Lung (tissue), 12 donors: Measurements from ENCODE around the gene SSH2. TPM values are rescaled to one million over a fixed set of nuclear protein-coding genes. Genes with fewer than 3 reads are reported as not detected.
A peak's percentile ranks its signal among the peaks of the same experiment; 100 is the strongest.

Experiments used
- ATAC-seq: fragments of 200-7000 bp; cut with Tn5 transposase; one replicate; pipeline ENCODE4 v1.9.1; 2020; ENCODE audit warnings: moderate number of reproducible peaks; ENCODE audit not compliant: insufficient read depth, low FRiP score
- DNase-seq, 3 donors: peaks; one replicate each; pipeline ENCODE4 v3.0.0-alpha.2; 2013 to 2017
- H3K27ac ChIP-seq, 2 donors: one replicate each; pipeline ENCODE4 v1.5.1; 2013; ENCODE audit warnings: mild to moderate bottlenecking in 2 of 2, moderate library complexity in 2 of 2, control low read depth in 1 of 2, inconsistent platforms in 1 of 2, low read depth in 1 of 2, low read length in 1 of 2
- H3K27me3 ChIP-seq, 3 donors: one replicate each; pipeline ENCODE4 v1.5.1; 2013; ENCODE audit warnings: low read length in 2 of 3; ENCODE audit not compliant: control insufficient read depth in 3 of 3, insufficient read depth in 3 of 3
- H3K36me3 ChIP-seq, 4 donors: one replicate each; pipeline ENCODE4 v1.5.1; 2013; ENCODE audit warnings: low read length in 4 of 4, mild to moderate bottlenecking in 1 of 4, moderate library complexity in 1 of 4; ENCODE audit not compliant: control insufficient read depth in 4 of 4, insufficient read depth in 4 of 4
- H3K4me1 ChIP-seq, 5 donors: one replicate each; pipeline ENCODE4 v1.5.1; 2013; ENCODE audit warnings: low read length in 5 of 5, mild to moderate bottlenecking in 2 of 5, moderate library complexity in 1 of 5; ENCODE audit not compliant: control insufficient read depth in 5 of 5, insufficient read depth in 5 of 5
- H3K4me3 ChIP-seq: one replicate; pipeline ENCODE4 v1.5.1; 2013; ENCODE audit warnings: mild to moderate bottlenecking, control low read depth, moderate library complexity
- H3K9ac ChIP-seq, 2 donors: one replicate each; pipeline ENCODE4 v1.5.1; 2013; ENCODE audit warnings: low read length in 2 of 2, control low read depth in 1 of 2; ENCODE audit not compliant: insufficient read depth in 1 of 2
- H3K9me3 ChIP-seq, 4 donors: one replicate each; pipeline ENCODE4 v1.5.1; 2013; ENCODE audit warnings: low read length in 3 of 4, mild to moderate bottlenecking in 1 of 4, moderate library complexity in 1 of 4; ENCODE audit not compliant: control insufficient read depth in 4 of 4, insufficient read depth in 3 of 4
- WGBS, 2 donors: extraction: QIAGEN DNeasy Blood & Tissue Kit; methylation state at CpG; one replicate each; pipeline ENCODE4 v1.1.7; 2013; 5-methylcytosine and 5-hydroxymethylcytosine counted together
- polyA plus RNA-seq, 2 donors: library from polyadenylated mRNA; stranded (reverse); fragments of 200-250 nt; gene quantifications; one replicate each; pipeline ENCODE4 v1.2.1, GENCODE V29; 2013
- total RNA-seq, 2 donors: library from RNA; depleted of rRNA in 1 of 2; stranded (reverse); fragments of >200 nt in 1 of 2; gene quantifications; one replicate each; pipeline ENCODE4 v1.2.1, GENCODE V29; 2014 to 2021
- TF ChIP-seq, protein P1 (sequence below): IDR thresholded peaks from 2 replicates; pipeline ENCODE4 v1.5.1; 2012; ENCODE audit warnings: mild to moderate bottlenecking; ENCODE audit errors: control extremely low read depth, extremely low read depth
- donor health status: control.
- donor health status: control.
- donor health status: Bipolar disorder and iron deficiency.
- donor health status: healthy.
- donor health status: DM: yes; HTN: yes; CAD: no.

SSH2 gene
- total and polyA plus RNA-seq, 4 donors = 23.4 to 69.4 (median 41.1) TPM

DNA sequence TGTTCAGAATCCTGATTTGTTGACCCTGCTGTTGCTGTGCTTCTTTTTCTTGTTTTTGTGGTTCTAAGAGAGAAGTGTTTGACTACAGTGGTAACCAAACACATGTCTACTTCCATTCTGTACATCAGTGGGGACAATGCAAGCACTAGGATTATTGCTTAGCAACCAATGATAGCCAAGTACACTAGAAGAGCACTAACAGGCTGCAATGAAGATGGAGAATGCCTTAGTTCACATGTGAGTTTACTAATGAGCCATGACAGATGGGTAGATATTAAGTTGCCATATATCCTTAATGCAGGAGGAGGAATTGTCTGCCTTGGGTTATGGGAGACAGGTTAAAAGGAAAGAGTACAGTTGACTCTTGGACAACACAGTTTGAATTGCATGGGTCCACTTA, 19.7 kb upstream of the SSH2 start:
- TF ChIP-seq, protein P1, sequence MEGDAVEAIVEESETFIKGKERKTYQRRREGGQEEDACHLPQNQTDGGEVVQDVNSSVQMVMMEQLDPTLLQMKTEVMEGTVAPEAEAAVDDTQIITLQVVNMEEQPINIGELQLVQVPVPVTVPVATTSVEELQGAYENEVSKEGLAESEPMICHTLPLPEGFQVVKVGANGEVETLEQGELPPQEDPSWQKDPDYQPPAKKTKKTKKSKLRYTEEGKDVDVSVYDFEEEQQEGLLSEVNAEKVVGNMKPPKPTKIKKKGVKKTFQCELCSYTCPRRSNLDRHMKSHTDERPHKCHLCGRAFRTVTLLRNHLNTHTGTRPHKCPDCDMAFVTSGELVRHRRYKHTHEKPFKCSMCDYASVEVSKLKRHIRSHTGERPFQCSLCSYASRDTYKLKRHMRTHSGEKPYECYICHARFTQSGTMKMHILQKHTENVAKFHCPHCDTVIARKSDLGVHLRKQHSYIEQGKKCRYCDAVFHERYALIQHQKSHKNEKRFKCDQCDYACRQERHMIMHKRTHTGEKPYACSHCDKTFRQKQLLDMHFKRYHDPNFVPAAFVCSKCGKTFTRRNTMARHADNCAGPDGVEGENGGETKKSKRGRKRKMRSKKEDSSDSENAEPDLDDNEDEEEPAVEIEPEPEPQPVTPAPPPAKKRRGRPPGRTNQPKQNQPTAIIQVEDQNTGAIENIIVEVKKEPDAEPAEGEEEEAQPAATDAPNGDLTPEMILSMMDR = no peak
- no peak overlapping the region for H3K27ac ChIP-seq
- H3K36me3 ChIP-seq = no peaks in the 10 kb centered on the region
- no peak for ATAC-seq
- H3K4me3 ChIP-seq = no peak overlapping the region
- H3K4me1 ChIP-seq = no peaks in the 10 kb centered on the region
- no peaks in the 10 kb centered on the region for H3K27me3 ChIP-seq
- peaks cover 0 to 4% (median 0%) of the 10 kb centered on the region in 4 donors for H3K9me3 ChIP-seq
- H3K9ac ChIP-seq = no peak overlapping the region
- no peak for DNase-seq

- Histone ChIP-seq H3K9me3 (no peaks in the 10 kb centered on the region), H3K4me3 (no peak overlapping the region), H3K27ac (no peak overlapping the region), H3K4me1 (no peaks in the 10 kb centered on the region), H3K27me3 (no peaks in the 10 kb centered on the region), H3K36me3 (no peaks in the 10 kb centered on the region), H3K9ac (no peak overlapping the region)
- peak in 1 of 3 donors; percentile 15 for DNase-seq
- 33 to 54% methylated on average over 3 of the region's 3 CpGs for WGBS, 2 donors
- TF ChIP-seq, protein P1 = no peak
- ATAC-seq = no peak
Observed at GRCh38 chr17:29948448-29949215, 18.6 kb upstream of the SSH2 start.

- Histone ChIP-seq H3K9ac (no peak overlapping the region), H3K36me3 (no peaks in the 10 kb centered on the region), H3K27ac (no peak overlapping the region), H3K9me3 (no peaks in the 10 kb centered on the region), H3K27me3 (no peaks in the 10 kb centered on the region), H3K4me1 (no peaks in the 10 kb centered on the region), H3K4me3 (no peak overlapping the region)
- 92 to 95% methylated on average over 2 of the region's 2 CpGs for WGBS, 2 donors
- DNase-seq (no peak), ATAC-seq (no peak)
- TF ChIP-seq, protein P1 = no peak
Observed at GRCh38 chr17:29945281-29945680, 15.3 kb upstream of the SSH2 start.

GRCh38 chr17:29941334-29941733, 11.3 kb upstream of the SSH2 start, which contains the start of gene EFCAB5:
Gene EFCAB5 (plus strand): TSS chr17:29941634. CDS start chr17:29941797, 163 bp downstream.
- 74 to 93% methylated on average over 1 of the region's 1 CpG for WGBS, 2 donors
- H3K4me1 ChIP-seq = no peaks in the 10 kb centered on the region
- H3K4me3 ChIP-seq = no peak within 1 kb of the TSS
- H3K27me3 ChIP-seq = no peaks in the 10 kb centered on the region
- ATAC-seq = no peak
- H3K36me3 ChIP-seq = no peaks in the 10 kb centered on the region
- no peaks in the 10 kb centered on the region for H3K9me3 ChIP-seq
- no peak for DNase-seq
- no peak within 1 kb of the TSS for H3K27ac ChIP-seq
- no peak within 1 kb of the TSS for H3K9ac ChIP-seq
- TF ChIP-seq, protein P1 = no peak
